Measurements from ENCODE around the gene OPHN1. TPM values are rescaled to one million over a fixed set of nuclear protein-coding genes. Genes with fewer than 3 reads are reported as not detected.

Gene OPHN1
- total RNA-seq (2022; extraction: Qiagen RNA extraction), result 1.2 to 3.3 TPM (median 1.7 TPM) in 5 replicates

GRCh38 chrX:68433155-68433980 lies at the start of gene OPHN1:
OPHN1 (minus strand) TSS chrX:68433495; CDS start chrX:68433020, 475 bp downstream.

Other genes starting within 250 kb of the OPHN1 start
- gene YIPF6, start 65.6 kb upstream of the OPHN1 start, total RNA-seq (2022; extraction: Qiagen RNA extraction), result 25.8 to 33.5 TPM (median 28.9 TPM) in 5 replicates
- gene STARD8, start 214.2 kb upstream of the OPHN1 start, total RNA-seq (2022; extraction: Qiagen RNA extraction), result 1.0 to 1.8 TPM (median 1.5 TPM) in 5 replicates